Measurements from ENCODE around the gene SPOP.

- no peak for TF ChIP-seq CTCF (IDR thresholded peaks at IDR 0.05)
- no peak for TF ChIP-seq SIN3A (IDR thresholded peaks at IDR 0.05; ENCODE audit: borderline replicate concordance, insufficient read depth, low read depth, low read length)
- TF ChIP-seq POLR2AphosphoS5 (IDR thresholded peaks at IDR 0.05; ENCODE audit: low read depth, low read length): no peak
- TF ChIP-seq REST (IDR thresholded peaks at IDR 0.05; ENCODE audit: insufficient read depth in 1 of 2, low read depth in 2 of 2, low read length in 1 of 2): no peak
- TF ChIP-seq TCF7L2 (IDR thresholded peaks at IDR 0.05; ENCODE audit: low read depth, low read length): no peak
These were observed 102.8 kb downstream of the SPOP start for GRCh38 chr17:49574945-49575678.
